ENCODE measurements around the gene HDLBP.

DNA sequence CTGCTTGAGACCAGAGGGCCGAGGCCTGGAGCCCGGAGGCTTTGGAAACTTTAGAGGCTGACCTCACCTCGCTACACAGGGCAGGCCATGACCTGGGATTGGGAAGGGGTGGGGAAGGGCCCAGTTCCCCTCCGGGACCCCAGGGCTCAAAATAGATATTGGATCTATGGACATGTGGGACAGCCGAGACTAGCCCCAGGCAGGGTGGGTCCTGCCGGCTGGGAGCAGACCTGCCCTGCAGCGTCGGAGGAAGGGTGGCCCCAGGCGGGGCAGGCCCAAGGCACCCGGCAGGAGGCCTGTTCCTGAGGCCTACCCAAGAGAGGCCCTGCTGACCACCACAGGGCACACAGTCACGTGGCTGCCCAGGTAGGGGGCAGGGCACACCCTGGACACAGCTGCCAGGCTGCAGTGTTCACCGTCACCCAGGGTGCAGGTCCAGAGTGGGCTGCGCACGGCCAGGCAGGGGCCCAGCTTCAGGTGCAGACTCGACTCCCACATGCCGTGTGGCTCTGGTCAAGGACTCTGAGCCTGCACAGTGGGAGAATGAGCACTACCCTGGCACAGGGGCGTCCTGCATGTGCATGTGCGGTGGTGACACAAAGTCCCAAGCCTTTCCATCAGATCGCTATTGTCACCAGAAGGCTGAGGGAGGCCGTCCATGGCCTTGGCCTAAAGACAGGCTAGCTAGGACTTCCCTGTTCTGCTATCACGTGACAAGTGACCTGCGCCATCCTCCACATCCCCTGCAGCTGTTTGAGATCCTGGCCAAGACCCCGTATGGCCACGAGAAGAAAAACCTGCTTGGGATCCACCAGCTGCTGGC is 113.8 kb downstream of the HDLBP start:
- TF ChIP-seq TCF12 (IDR thresholded peaks at IDR 0.05; ENCODE audit: low read depth, low read length), result no peak
- TF ChIP-seq, protein P1, sequence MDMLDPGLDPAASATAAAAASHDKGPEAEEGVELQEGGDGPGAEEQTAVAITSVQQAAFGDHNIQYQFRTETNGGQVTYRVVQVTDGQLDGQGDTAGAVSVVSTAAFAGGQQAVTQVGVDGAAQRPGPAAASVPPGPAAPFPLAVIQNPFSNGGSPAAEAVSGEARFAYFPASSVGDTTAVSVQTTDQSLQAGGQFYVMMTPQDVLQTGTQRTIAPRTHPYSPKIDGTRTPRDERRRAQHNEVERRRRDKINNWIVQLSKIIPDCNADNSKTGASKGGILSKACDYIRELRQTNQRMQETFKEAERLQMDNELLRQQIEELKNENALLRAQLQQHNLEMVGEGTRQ (IDR thresholded peaks at IDR 0.05; ENCODE audit: borderline replicate concordance, low read depth, low read length), result no peak
- no peak for TF ChIP-seq RFX5 (IDR thresholded peaks at IDR 0.05; ENCODE audit: low read depth, low read length)
- no peak for TF ChIP-seq KLF5 (IDR thresholded peaks at IDR 0.05; ENCODE audit: partially characterized antibody)
- TF ChIP-seq ESRRA (IDR thresholded peaks at IDR 0.05; ENCODE audit: low read length), result no peak
- TF ChIP-seq MXI1 (IDR thresholded peaks at IDR 0.05; ENCODE audit: low read depth, low read length), result no peak
- TF ChIP-seq CBFB (IDR thresholded peaks at IDR 0.05; ENCODE audit: low read depth), result no peak
- TF ChIP-seq NFIC (IDR thresholded peaks at IDR 0.05; ENCODE audit: low read depth, low read length), result no peak
- TF ChIP-seq, protein P2, sequence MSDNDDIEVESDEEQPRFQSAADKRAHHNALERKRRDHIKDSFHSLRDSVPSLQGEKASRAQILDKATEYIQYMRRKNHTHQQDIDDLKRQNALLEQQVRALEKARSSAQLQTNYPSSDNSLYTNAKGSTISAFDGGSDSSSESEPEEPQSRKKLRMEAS (IDR thresholded peaks at IDR 0.05; ENCODE audit: low read depth, low read length), result no peak
- TF ChIP-seq, protein P3, sequence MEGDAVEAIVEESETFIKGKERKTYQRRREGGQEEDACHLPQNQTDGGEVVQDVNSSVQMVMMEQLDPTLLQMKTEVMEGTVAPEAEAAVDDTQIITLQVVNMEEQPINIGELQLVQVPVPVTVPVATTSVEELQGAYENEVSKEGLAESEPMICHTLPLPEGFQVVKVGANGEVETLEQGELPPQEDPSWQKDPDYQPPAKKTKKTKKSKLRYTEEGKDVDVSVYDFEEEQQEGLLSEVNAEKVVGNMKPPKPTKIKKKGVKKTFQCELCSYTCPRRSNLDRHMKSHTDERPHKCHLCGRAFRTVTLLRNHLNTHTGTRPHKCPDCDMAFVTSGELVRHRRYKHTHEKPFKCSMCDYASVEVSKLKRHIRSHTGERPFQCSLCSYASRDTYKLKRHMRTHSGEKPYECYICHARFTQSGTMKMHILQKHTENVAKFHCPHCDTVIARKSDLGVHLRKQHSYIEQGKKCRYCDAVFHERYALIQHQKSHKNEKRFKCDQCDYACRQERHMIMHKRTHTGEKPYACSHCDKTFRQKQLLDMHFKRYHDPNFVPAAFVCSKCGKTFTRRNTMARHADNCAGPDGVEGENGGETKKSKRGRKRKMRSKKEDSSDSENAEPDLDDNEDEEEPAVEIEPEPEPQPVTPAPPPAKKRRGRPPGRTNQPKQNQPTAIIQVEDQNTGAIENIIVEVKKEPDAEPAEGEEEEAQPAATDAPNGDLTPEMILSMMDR (IDR thresholded peaks at IDR 0.05 in 2 of 3, conservative IDR thresholded peaks at IDR 0.05 in 1 of 3; ENCODE audit: control insufficient read depth in 2 of 3, extremely low read depth in 1 of 3, insufficient read depth in 1 of 3, low read depth in 3 of 3, low read length in 3 of 3), result no peak
- TF ChIP-seq, protein P4, sequence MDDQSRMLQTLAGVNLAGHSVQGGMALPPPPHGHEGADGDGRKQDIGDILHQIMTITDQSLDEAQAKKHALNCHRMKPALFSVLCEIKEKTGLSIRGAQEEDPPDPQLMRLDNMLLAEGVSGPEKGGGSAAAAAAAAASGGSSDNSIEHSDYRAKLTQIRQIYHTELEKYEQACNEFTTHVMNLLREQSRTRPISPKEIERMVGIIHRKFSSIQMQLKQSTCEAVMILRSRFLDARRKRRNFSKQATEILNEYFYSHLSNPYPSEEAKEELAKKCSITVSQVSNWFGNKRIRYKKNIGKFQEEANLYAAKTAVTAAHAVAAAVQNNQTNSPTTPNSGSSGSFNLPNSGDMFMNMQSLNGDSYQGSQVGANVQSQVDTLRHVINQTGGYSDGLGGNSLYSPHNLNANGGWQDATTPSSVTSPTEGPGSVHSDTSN (IDR thresholded peaks at IDR 0.05; ENCODE audit: insufficient replicate concordance, low read depth, low read length), result no peak
- no peak for TF ChIP-seq ELK1 (IDR thresholded peaks at IDR 0.05; ENCODE audit: low read depth, low read length)
- no peak for TF ChIP-seq SIN3A (IDR thresholded peaks at IDR 0.05; ENCODE audit: low read depth, low read length)
- TF ChIP-seq CREB1 (IDR thresholded peaks at IDR 0.05; ENCODE audit: low read depth), result no peak

All from GM12878 (cell line).